IMR-90 (cell line): ENCODE results near the gene TRIO. TPM values are rescaled to one million over a fixed set of nuclear protein-coding genes. Genes with fewer than 3 reads are reported as not detected.
A peak's percentile ranks its signal among the peaks of the same experiment; 100 is the strongest.

Experiments
- ATAC-seq: fragments of 200-7000 bp; cut with Tn5 transposase; 2 replicates; pipeline ENCODE4 v1.9.1; 2020; ENCODE audit warnings: low read depth, mild to moderate bottlenecking, moderate library complexity
- BruUV-seq: library from RNA; stranded (reverse); fragments of 400-500 nt; replicated peaks from 2 replicates; lab custom pipeline; 2021; lab: Mats Ljungman, UMichigan
- CTCF ChIA-PET: fragments of 300-600 bp; formaldehyde crosslinking; extraction: SDS; loops from one replicate; lab custom pipeline; 2021; ENCODE audit warnings: antibody characterized with exemption; lab: Yijun Ruan, JAX
- POLR2A ChIA-PET: fragments of 300-600 bp; sonication (Branson Sonifier 250); formaldehyde crosslinking; loops from one replicate; lab custom pipeline; 2022; ENCODE audit warnings: antibody characterized with exemption; ENCODE audit not compliant: unreplicated experiment; lab: Charles Lee
- DNase-seq: peaks from one replicate; pipeline ENCODE4 v3.0.0; 2013
- H2AFZ ChIP-seq: replicated peaks from 2 replicates; pipeline ENCODE3; 2013; ENCODE audit warnings: low read length, mild to moderate bottlenecking; ENCODE audit not compliant: poor library complexity
- H2AK5ac ChIP-seq: 2 replicates; pipeline ENCODE4 v1.6.1; 2013; ENCODE audit warnings: low read depth, low read length, inconsistent platforms
- H2AK9ac ChIP-seq: replicated peaks from 2 replicates; pipeline ENCODE3; 2013; ENCODE audit warnings: mild to moderate bottlenecking, low read depth, low read length, moderate library complexity; ENCODE audit not compliant: poor library complexity
- H2BK120ac ChIP-seq: 2 replicates; pipeline ENCODE4 v1.6.1; 2013; ENCODE audit warnings: low read depth, low read length, inconsistent platforms
- H2BK15ac ChIP-seq: 3 replicates; pipeline ENCODE4 v1.6.1; 2013; ENCODE audit warnings: low read depth, low read length, inconsistent platforms
- H2BK20ac ChIP-seq: 2 replicates; pipeline ENCODE4 v1.6.1; 2013; ENCODE audit warnings: low read depth, mild to moderate bottlenecking, inconsistent platforms, low read length, moderate library complexity
- H2BK5ac ChIP-seq: 2 replicates; pipeline ENCODE4 v1.6.1; 2013; ENCODE audit warnings: mild to moderate bottlenecking, low read depth, low read length, inconsistent platforms; ENCODE audit not compliant: poor library complexity, severe bottlenecking
- H3K14ac ChIP-seq: replicated peaks from 2 replicates; pipeline ENCODE4 v1.6.1; 2013; ENCODE audit warnings: low read depth, low read length, inconsistent platforms
- H3K18ac ChIP-seq: 2 replicates; pipeline ENCODE4 v1.6.1; 2013; ENCODE audit warnings: low read depth, low read length, control low read depth
- H3K23ac ChIP-seq: 2 replicates; pipeline ENCODE4 v1.6.1; 2013; ENCODE audit warnings: low read depth, low read length, inconsistent platforms
- H3K27ac ChIP-seq: 2 replicates; pipeline ENCODE4 v1.5.1; 2013; ENCODE audit warnings: mild to moderate bottlenecking, control low read depth, low read length; ENCODE audit not compliant: insufficient read depth
- H3K27me3 ChIP-seq: 2 replicates; pipeline ENCODE4 v1.6.1; 2013; ENCODE audit warnings: low read length; ENCODE audit not compliant: control insufficient read depth, insufficient read depth
- H3K36me3 ChIP-seq: 2 replicates; pipeline ENCODE4 v1.6.1; 2013; ENCODE audit warnings: low read length, mixed read lengths; ENCODE audit not compliant: control insufficient read depth, insufficient read depth
- H3K4ac ChIP-seq: 2 replicates; pipeline ENCODE4 v1.6.1; 2013; ENCODE audit warnings: low read depth, low read length, inconsistent platforms
- H3K4me1 ChIP-seq: 2 replicates; pipeline ENCODE4 v1.6.1; 2013; ENCODE audit warnings: low read length, mixed read lengths; ENCODE audit not compliant: control insufficient read depth, insufficient read depth
- H3K4me2 ChIP-seq: 2 replicates; pipeline ENCODE4 v1.6.1; 2013; ENCODE audit warnings: low read depth, mild to moderate bottlenecking, control low read depth, low read length, moderate library complexity
- H3K4me3 ChIP-seq: 2 replicates; pipeline ENCODE4 v1.5.1; 2013; ENCODE audit warnings: low read depth, mild to moderate bottlenecking, control low read depth, low read length, moderate library complexity; ENCODE audit not compliant: insufficient read depth
- H3K56ac ChIP-seq: 2 replicates; pipeline ENCODE4 v1.6.1; 2013; ENCODE audit warnings: low read length, inconsistent platforms; ENCODE audit not compliant: insufficient read depth; ENCODE audit errors: extremely low read depth
- H3K79me1 ChIP-seq, 2 experiments: 2 replicates each; pipeline ENCODE4 v1.6.1; 2013; ENCODE audit warnings: low read length in 2 of 2, inconsistent platforms in 1 of 2, low read depth in 1 of 2
- H3K9ac ChIP-seq: 2 replicates; pipeline ENCODE4 v1.6.1; 2013; ENCODE audit warnings: low read depth, low read length, control low read depth
- H3K9me1 ChIP-seq: 2 replicates; pipeline ENCODE4 v1.6.1; 2013; ENCODE audit warnings: low read length, inconsistent platforms; ENCODE audit not compliant: insufficient read depth
- H3K9me3 ChIP-seq: 2 replicates; pipeline ENCODE4 v1.6.1; 2013; ENCODE audit warnings: low read length; ENCODE audit not compliant: control insufficient read depth, insufficient read depth
- H4K20me1 ChIP-seq: 2 replicates; pipeline ENCODE4 v1.6.1; 2013; ENCODE audit warnings: low read length, inconsistent platforms; ENCODE audit not compliant: insufficient read depth
- H4K5ac ChIP-seq: 2 replicates; pipeline ENCODE4 v1.6.1; 2013; ENCODE audit warnings: mild to moderate bottlenecking, low read depth, low read length, control low read depth
- H4K8ac ChIP-seq, 2 experiments: 2 replicates each; pipeline ENCODE4 v1.6.1; 2013; ENCODE audit warnings: low read depth in 2 of 2, low read length in 2 of 2, control low read depth in 1 of 2, inconsistent platforms in 1 of 2
- H4K91ac ChIP-seq: 2 replicates; pipeline ENCODE4 v1.6.1; 2013; ENCODE audit warnings: low read depth, low read length, inconsistent platforms; ENCODE audit not compliant: insufficient read depth
- BHLHE40 ChIP-seq: fragments of 150-350 bp; IDR thresholded peaks from 2 replicates; pipeline ENCODE4 v1.6.1; 2016; ENCODE audit warnings: mild to moderate bottlenecking, low read depth, low read length
- CEBPB ChIP-seq: IDR thresholded peaks from 2 replicates; pipeline ENCODE4 v1.6.1; 2012; ENCODE audit warnings: low read depth, low read length, improper control_type of control experiment
- CHD1 ChIP-seq: IDR thresholded peaks from 2 replicates; pipeline ENCODE4 v1.6.1; 2012; ENCODE audit warnings: low read depth, low read length, improper control_type of control experiment
- ELK1 ChIP-seq: fragments of 150-350 bp; IDR thresholded peaks from 2 replicates; pipeline ENCODE4 v1.6.1; 2016; ENCODE audit warnings: low read depth, mild to moderate bottlenecking, low read length, moderate library complexity, borderline replicate concordance
- FOS ChIP-seq: fragments of 150-350 bp; IDR thresholded peaks from 2 replicates; pipeline ENCODE4 v1.6.1; 2016; ENCODE audit warnings: low read depth, low read length
- MAFK ChIP-seq: IDR thresholded peaks from 2 replicates; pipeline ENCODE4 v1.6.1; 2012; ENCODE audit warnings: low read depth, low read length, improper control_type of control experiment
- MXI1 ChIP-seq: IDR thresholded peaks from 2 replicates; pipeline ENCODE4 v1.6.1; 2012; ENCODE audit warnings: low read depth, mild to moderate bottlenecking, low read length, moderate library complexity, borderline replicate concordance
- NFE2L2 ChIP-seq: fragments of 150-350 bp; IDR thresholded peaks from 2 replicates; pipeline ENCODE4 v1.6.1; 2016; ENCODE audit warnings: low read depth, mild to moderate bottlenecking, low read length
- POLR2A ChIP-seq: IDR thresholded peaks from 2 replicates; pipeline ENCODE4 v1.6.1; 2012; ENCODE audit warnings: mild to moderate bottlenecking, low read depth, low read length
- RAD21 ChIP-seq: IDR thresholded peaks from 2 replicates; pipeline ENCODE4 v1.6.1; 2012; ENCODE audit warnings: low read length, improper control_type of control experiment
- RCOR1 ChIP-seq: IDR thresholded peaks from 2 replicates; pipeline ENCODE4 v1.6.1; 2012; ENCODE audit warnings: mild to moderate bottlenecking, low read length, improper control_type of control experiment; ENCODE audit not compliant: insufficient replicate concordance
- RFX5 ChIP-seq: IDR thresholded peaks from 2 replicates; pipeline ENCODE4 v1.8.0; 2012; ENCODE audit warnings: low read depth, mild to moderate bottlenecking, low read length, moderate library complexity
- SMC3 ChIP-seq: fragments of 150-350 bp; IDR thresholded peaks from 2 replicates; pipeline ENCODE4 v1.6.1; 2016; ENCODE audit warnings: low read depth, mild to moderate bottlenecking, antibody characterized with exemption, low read length, moderate library complexity
- USF2 ChIP-seq: fragments of 150-350 bp; IDR thresholded peaks from 2 replicates; pipeline ENCODE4 v1.6.1; 2017; ENCODE audit warnings: mild to moderate bottlenecking, antibody characterized with exemption, low read length, low read depth
- WGBS, 2 experiments: methylation state at CpG; one replicate each; pipeline versions ENCODE4 v1.1.5 to v1.1.7; 2013; ENCODE audit warnings: missing lambda C conversion rate in 2 of 2; ENCODE audit not compliant: insufficient read length in 1 of 2; ENCODE audit errors: extremely low coverage in 2 of 2; 5-methylcytosine and 5-hydroxymethylcytosine counted together
- dilution Hi-C: fragments of 300-500 bp; cut with HindIII; formaldehyde crosslinking; loops from one replicate; pipeline ENCODE4 v1.14.3; 2018; ENCODE audit warnings: low sequenced_read_pairs; ENCODE audit not compliant: unreplicated experiment
- in situ Hi-C: fragments of 300-500 bp; cut with MboI; formaldehyde crosslinking; loops from 3 replicates; pipeline ENCODE4 v1.14.3; 2019; ENCODE audit warnings: low sequenced_read_pairs, inconsistent platforms, mixed read lengths
- intact Hi-C: fragments of 100-400 bp; cut with micrococcal nuclease; formaldehyde crosslinking; loops from 2 replicates; pipeline ENCODE4 v1.10.0; 2022
- polyA plus RNA-seq, 3 experiments: library from polyadenylated mRNA; depleted of rRNA; stranded (reverse); fragments of >200 nt; gene quantifications; 2 replicates each; pipeline ENCODE4 v1.2.3, GENCODE V29; 2012; ENCODE audit warnings: low replicate concordance in 1 of 3
- total RNA-seq: library from RNA; depleted of rRNA; stranded (reverse); fragments of >200 nt; gene quantifications from 2 replicates; pipeline ENCODE4 v1.2.3, GENCODE V29; 2012

Gene TRIO
- total and polyA plus RNA-seq, 2 of the 4 experiments (the other 2 are of a cell fraction): 206 to 522 TPM

GRCh38 chr5:14292766-14293658 lies 149.9 kb downstream of the TRIO start (continued):
- TF ChIP-seq RAD21 (no peak), SMC3 (no peak)

- Histone ChIP-seq H2AFZ (no peak overlapping the region), H3K23ac (peak overlapping the region; percentile 41), H3K4me1 (peaks cover 34% of the 10 kb centered on the region), H3K9me1 (peaks cover 27% of the 10 kb centered on the region), H3K79me1 (peaks cover 55 to 90% of the 10 kb centered on the region in 2 experiments), H3K27me3 (no peaks in the 10 kb centered on the region), H3K56ac (no peak overlapping the region), H4K91ac (no peak overlapping the region), H3K9me3 (no peaks in the 10 kb centered on the region), H3K9ac (no peak overlapping the region), H2AK5ac (no peak overlapping the region), H3K14ac (peak overlapping the region; percentile 33; the same call in 1 of the 2 replicates), H2BK15ac (no peak overlapping the region), H3K36me3 (peaks cover 65% of the 10 kb centered on the region), H2BK20ac (no peak overlapping the region), H2BK120ac (no peak overlapping the region), H3K4ac (peak overlapping the region; percentile 35), H3K27ac (peak overlapping the region; percentile 48; the same call in 1 of the 2 replicates), H4K8ac (peak overlapping the region in 1 of 2 experiments; percentile 11; a peak in 3 of 4 replicates), H2AK9ac (no peak overlapping the region), H3K4me2 (no peak overlapping the region), H3K18ac (no peak overlapping the region), H4K5ac (no peak overlapping the region), H3K4me3 (no peak overlapping the region), H4K20me1 (peaks cover 85% of the 10 kb centered on the region), H2BK5ac (peak overlapping the region; percentile 28)
- ChIA-PET CTCF (no interaction called here), POLR2A (no interaction called here)
- 78% methylated on average over 3 of the region's 5 CpGs; no CpG with 5 or more reads in 1 of the 2 experiments for WGBS, 2 experiments
- dilution Hi-C loops (no loop called here), intact Hi-C loops (no loop called here), in situ Hi-C loops (no loop called here)
- DNase-seq (no peak), ATAC-seq (no peak)
- BruUV-seq: no TSS peak
- TF ChIP-seq NFE2L2: no peak
- TF ChIP-seq CEBPB: no peak
- TF ChIP-seq RFX5: no peak
- no peak for TF ChIP-seq RAD21
- no peak for TF ChIP-seq ELK1
- TF ChIP-seq FOS: no peak
- no peak for TF ChIP-seq USF2
- TF ChIP-seq MAFK: no peak
- TF ChIP-seq POLR2A: no peak
- TF ChIP-seq SMC3: no peak
- no peak for TF ChIP-seq BHLHE40
- no peak for TF ChIP-seq CHD1
- TF ChIP-seq MXI1: no peak
- TF ChIP-seq RCOR1: no peak
Observed at GRCh38 chr5:14295610-14296009, 152.5 kb downstream of the TRIO start.
